Right ventricle myocardium superior (tissue), 1 donor: Measurements from ENCODE around the gene CENPA. TPM values are rescaled to one million over a fixed set of nuclear protein-coding genes. Genes with fewer than 3 reads are reported as not detected.
"Not testable (repeated sequence)": the region's sequence is repeated elsewhere in the genome, so short reads cannot be mapped to it uniquely, and the experiment has no call there.

Source experiments
- ATAC-seq: fragments of 200-7000 bp; cut with Tn5 transposase; one replicate; pipeline ENCODE4 v1.9.1; 2020; ENCODE audit warnings: mild to moderate bottlenecking; ENCODE audit not compliant: poor library complexity
- DNase-seq: peaks from one replicate; pipeline ENCODE4 v3.0.0-alpha.2; 2020
- intact Hi-C: fragments of 100-400 bp; cut with DNase I; formaldehyde crosslinking; loops from one replicate; pipeline ENCODE4 v1.11.2; 2022
- total RNA-seq: library from RNA; stranded (reverse); fragmentation: NEBNext Ultra II Directional; extraction: Animal tissue kit (Norgen Biotek cat#: 25700); gene quantifications from one replicate; pipeline ENCODE4 v1.2.1, GENCODE V29; 2021
- donor health status: DM: no; HTN: yes; CAD: no; lungs with severe emphysema.

CENPA gene
- total RNA-seq, 1 donor from 2014 or later, result 0.51 TPM

DNA sequence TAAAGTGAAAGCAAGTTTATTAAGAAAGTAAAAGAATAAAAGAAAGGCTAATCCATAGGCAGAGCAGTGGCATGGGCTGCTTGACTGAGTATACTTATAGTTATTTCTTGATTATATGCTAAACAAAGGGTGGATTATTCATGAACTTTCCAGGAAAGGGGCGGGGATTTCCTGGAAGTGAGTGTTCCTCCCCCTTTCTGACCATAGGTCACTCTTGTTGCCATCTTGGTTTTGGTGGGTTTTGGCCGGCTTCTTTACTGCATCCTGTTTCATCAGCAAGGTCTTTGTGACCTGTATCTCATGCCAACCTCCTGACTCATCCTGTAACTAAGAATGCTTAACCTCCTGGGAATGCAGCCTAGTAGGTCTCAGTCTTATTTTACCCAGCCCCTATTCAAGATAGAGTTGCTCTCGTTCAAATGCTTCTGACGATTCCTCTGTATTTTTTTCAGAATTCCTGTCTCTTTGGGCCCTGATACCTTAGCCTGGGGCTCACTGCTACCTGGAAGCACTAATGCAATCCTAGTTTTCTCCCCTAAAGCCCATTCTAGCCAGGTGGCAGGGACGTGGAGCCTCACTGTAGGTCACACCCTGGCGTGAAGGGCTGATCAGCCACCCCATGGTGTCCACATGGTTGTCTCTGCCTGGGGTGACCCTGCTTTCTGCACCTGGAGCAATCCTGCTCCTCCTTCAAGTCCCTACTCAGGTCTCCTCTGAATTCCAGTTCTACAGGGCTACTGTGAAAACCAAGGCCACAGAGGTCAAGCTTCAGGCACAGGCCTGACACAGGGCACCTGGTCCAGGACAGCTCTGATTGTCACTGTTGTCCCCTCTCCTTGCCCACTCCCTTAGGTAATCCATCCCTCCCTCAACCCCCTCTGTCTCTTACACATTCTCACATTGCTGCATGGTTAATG is 27.7 kb upstream of the CENPA start:
- DNase-seq, result peak; percentile 10

DNA sequence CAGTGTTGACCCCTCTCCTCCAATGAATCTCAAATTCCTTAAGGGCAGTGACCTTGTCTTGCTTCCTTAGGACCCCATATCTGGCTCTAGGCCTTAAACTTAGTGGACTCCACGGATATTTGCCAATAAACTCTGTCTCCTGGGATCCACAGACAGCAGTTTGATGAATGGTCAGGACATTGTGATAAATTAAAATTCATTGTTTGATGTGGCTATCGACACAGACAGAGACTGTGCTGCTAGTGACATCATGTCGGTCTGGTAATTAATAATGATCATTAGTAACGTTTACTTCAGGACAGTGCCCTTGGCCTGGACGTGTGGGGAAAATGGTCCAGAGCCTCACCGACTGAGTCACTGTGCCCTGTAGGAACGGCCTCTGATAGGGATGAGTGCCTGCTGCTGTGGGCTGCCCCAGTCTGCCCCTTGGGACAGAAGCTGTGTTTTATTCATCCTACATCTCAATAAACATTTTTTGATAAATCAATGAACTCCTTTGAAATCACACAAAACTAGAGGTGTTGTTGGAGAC is 27.0 kb upstream of the CENPA start:
- no peak for ATAC-seq
- peak; percentile 3 for DNase-seq
- intact Hi-C loops, result no loop called here

More for the DNA sequence above, 27.7 kb upstream of the CENPA start:
- intact Hi-C loops, result no loop called here
- ATAC-seq, result peak; percentile 49

GRCh38 chr2:26759845-26760244 is 26.0 kb upstream of the CENPA start:
- no peak for DNase-seq
- intact Hi-C loops, result no loop called here
- ATAC-seq, result no peak

DNA sequence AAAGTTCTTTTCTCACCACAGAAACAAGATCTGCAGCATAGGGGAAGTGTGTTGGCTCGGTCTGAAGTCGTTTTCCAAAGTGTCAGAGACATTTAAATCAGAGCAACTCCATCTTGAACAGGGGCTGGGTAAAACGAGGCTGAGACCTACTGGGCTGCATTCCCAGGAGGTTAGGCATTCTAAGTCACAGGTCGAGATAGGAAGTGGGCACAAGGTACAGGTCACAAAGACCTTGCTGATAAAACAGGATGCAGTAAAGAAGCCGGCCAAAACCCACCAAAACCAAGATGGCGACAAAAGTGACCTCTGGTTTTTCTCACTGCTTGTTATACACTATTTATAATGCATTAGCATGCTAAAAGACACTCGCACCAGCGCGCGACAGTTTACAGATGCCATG is 24.9 kb upstream of the CENPA start:
- intact Hi-C loops, ATAC-seq: not testable (repeated sequence)
- DNase-seq, result peak; percentile 16

GRCh38 chr2:26763019-26763418 is 22.8 kb upstream of the CENPA start:
- intact Hi-C loops, result no loop called here
- ATAC-seq, result no peak

DNA sequence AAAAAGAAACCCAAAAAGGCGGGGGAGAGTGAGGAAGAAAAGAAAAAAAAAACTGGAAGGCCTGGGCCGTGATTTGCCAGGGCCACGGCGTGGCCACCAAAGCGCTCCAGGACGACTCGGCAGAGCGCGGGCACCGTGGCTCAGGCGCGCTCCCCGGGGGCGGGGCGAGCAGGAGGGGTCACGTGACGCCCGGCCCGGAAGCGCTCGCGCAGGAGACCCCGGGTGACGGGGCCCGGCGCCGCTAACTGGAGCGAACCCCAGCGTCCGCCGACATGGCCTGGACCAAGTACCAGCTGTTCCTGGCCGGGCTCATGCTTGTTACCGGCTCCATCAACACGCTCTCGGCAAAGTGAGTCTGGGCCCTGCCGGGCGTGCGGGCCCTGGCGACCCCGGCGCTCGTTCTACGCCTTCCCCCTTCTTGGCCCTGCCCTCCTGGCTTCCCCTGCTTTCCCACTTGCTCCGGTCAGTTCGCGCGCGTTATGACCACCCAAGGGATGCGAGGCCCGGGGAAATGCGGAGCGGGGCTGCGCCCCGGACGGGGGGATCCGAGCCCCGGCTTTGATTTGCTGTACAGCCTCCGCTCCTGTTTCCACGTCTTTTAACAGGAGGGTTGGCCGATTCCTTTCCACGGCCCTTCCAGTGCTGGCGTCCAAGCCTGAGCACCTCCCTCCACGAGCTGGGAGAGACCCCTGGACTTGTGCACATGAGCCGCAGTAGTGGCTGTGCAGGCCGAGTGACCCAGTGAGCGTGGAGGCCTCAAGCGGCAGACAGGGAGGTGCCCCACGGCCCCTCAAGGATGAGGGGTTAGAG is 21.6 kb upstream of the CENPA start, which contains the start of gene SLC35F6:
Gene SLC35F6, plus strand, starts transcription at position 207 of the 810 bp plus-strand sequence. Its CDS starts 66 bp downstream, at position 273.
- peak; percentile 96 for ATAC-seq
- intact Hi-C loops, result no loop called here

More at GRCh38 chr2:26763019-26763418, 22.8 kb upstream of the CENPA start:
- DNase-seq, result peak; percentile 21

GRCh38 chr2:26764906-26765305 is 20.9 kb upstream of the CENPA start:
- DNase-seq (no peak), ATAC-seq (no peak)
- intact Hi-C loops, result no loop called here

More for the DNA sequence above, 21.6 kb upstream of the CENPA start, which contains the start of gene SLC35F6:
- peak; percentile 91 for DNase-seq

DNA sequence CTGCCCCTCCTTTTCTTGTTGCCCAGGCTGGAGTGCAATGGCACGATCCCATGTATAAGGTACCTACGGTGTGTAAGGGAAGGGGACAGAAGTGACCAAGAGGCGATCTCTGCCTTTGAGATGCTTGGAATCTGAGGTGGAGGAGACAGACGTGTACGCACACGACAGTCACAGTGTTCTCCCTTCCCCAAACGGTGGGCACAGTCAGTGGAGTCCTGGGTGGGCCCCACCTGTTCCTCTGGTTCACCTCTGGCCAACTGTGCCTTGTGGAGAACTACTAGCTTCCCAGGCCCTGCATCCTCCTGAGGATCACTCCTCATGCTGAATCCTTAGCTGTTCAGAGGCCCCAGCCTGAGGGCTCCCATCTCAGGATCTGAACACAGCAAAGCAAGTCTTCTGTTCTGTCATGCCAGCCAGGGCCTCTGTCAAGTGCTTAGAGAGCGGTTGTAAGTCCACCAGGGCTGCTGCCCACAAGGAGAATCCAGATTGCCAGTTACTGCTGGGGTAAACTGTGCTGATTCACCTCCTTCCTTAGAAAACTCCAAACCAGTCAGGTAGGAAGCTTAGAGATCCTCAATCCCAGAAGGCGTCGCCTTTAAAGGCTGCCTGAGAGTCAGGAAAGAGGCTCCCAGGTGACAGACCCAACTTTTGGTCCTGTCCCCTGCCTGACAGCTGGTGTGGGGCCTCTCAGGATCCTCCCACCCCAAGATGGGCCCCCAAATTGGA is 20.2 kb upstream of the CENPA start:
- peak; percentile 36 for DNase-seq
- ATAC-seq, result no peak
- intact Hi-C loops, result no loop called here

- intact Hi-C loops, result no loop called here
- ATAC-seq (no peak), DNase-seq (no peak)
Measured at GRCh38 chr2:26767129-26767528, 18.7 kb upstream of the CENPA start.

- no peak for ATAC-seq
- DNase-seq, result no peak
- intact Hi-C loops, result no loop called here
Measured at GRCh38 chr2:26767894-26768487, 17.9 kb upstream of the CENPA start.

DNA sequence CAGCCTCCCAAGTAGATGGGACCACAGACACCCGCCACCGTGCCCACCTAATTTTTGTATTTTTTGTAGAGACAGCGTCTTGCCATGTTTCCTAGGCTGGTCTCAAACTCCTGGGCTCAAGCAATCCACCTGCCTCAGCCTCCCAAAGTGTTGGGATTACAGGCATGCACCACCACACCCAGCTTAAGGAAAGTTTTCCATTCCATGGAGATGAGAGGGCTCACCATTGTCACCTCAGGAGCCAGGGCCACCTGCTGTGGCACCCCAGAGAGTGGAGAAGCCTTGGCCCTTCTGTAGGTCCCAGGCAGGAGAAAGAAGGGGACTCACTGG is 17.1 kb upstream of the CENPA start:
- no peak for ATAC-seq
- intact Hi-C loops, result no loop called here

GRCh38 chr2:26769089-26769761 is 16.6 kb upstream of the CENPA start:
- ATAC-seq, result peak; percentile 32
- peak; percentile 88 for DNase-seq
- intact Hi-C loops, result no loop called here

More for the DNA sequence above, 17.1 kb upstream of the CENPA start:
- DNase-seq, result no peak

- ATAC-seq (peak; percentile 62), DNase-seq (peak; percentile 87)
- intact Hi-C loops, result no loop called here
Measured at GRCh38 chr2:26770986-26771586, 14.8 kb upstream of the CENPA start.

DNA sequence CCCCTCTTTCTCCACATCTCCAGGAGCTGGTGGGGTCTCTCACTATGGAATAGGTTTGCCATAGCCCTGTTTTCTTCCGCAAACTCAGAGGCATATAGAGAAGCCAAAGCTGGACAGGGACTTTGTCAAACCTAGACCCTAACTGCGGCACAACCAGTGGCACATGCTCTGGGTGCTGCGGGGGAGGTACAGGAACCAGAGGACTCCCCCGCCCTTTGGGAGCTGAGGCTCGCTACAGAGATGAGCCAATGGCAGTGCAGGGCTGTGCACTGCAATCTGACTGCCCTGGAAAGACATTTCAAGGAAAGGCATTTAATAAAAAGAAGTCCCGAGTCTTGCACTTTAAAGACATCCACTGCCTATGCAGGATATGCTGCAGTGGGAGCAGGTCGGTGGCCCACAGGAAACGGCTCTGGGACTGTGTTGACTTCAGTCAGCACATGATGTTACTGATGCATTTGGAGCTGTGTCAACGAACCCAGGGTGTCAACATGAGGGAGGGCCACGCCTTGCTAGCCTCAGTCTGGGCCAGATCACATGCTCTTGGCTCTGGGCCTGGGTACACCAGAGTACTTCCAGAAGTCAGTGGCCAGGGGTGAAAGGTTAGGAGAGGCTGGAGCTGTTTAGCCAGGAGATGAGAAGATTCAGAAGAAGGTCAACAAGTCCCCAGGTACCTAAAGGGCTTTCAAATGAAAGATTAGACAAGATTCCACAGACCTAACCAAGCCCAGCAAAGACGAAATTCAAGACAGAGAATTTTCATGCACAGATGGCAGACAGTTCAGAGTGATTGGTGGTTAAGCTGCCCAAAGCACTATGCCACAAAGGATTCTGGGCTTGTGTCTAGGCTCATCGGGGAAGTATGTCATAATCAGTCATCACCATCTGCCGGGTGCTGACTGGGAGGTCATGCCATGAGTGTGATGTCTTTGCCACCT is 13.5 kb upstream of the CENPA start:
- DNase-seq (peak; percentile 97), ATAC-seq (peak; percentile 90)
- intact Hi-C loops, result no loop called here

DNA sequence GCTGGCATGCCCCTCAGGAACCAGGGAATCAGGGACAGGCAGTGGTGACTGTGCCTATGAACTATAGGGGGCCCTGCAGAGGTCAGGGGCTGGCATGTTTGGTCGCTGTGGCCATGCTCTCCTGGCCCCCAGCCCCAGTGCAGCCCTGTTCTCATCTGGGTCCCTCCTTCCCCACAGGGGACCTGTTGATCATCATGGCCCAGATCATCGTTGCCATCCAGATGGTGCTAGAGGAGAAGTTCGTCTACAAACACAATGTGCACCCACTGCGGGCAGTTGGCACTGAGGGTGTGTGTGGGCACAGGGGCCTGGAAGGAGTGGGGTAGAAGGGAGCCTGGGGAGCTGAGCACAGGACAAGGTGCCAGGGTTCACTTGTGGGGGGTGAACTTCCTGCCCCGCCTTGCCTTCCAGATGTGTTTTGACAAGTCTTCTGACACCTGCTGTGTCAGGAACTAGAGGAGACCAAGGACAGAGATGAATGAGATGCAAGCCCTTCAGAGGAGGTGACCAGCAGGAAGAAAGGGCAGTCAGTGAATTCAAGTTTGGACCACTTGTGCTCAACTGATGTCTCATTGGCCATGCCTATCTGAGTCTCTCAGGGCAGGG is 9.6 kb upstream of the CENPA start:
- DNase-seq, result no peak
- intact Hi-C loops, result no loop called here
- ATAC-seq, result no peak

GRCh38 chr2:26778098-26778497 is 7.8 kb upstream of the CENPA start:
- no peak for ATAC-seq
- DNase-seq, result no peak
- intact Hi-C loops, result no loop called here
